ENCODE data around the gene DLGAP4. TPM values are rescaled to one million over a fixed set of nuclear protein-coding genes. Genes with fewer than 3 reads are reported as not detected.

DLGAP4 gene
- total and polyA plus RNA-seq, 9 of the 15 experiments (the other 6 are each of a cell fraction or from before 2014, with no cell fraction given): 0.31 to 34.1 (median 4.5) TPM

DNA sequence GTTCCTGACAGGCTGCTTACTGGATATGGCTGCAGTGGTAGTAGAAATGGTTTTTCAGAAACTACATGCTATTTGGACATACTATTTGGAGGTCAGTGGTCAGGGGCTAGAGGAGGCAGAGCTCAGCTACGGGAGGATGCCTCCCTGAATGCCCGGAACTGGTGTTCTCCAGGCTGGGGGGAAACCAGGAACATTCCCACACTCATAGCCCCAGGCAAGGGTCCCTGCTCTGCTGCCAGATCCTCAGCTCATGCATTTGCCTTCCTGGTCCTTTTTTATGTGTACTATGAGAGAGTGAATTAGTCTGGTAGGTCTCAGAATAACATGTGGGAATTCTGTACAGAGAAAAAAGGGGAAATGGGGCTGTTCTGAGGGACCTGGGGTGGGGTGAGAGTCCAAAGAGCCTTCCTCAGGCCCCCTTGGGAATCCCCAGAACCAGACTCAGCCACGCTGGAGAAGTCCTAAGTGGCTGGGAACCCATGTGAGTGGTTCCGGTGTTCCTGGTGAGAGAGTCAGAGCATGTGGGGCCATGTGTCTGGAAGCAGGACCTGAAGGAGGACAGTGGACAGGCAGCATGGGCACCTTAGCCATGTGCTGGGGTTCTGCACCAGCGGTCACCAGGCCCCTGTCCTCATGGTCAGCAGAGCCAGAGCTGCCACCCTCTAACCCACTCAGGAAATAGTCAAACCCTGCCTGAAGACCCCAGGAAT is 177.2 kb downstream of the DLGAP4 start:
- H3K9me1 ChIP-seq (ENCODE audit: control insufficient read depth, insufficient read depth, low read length): peaks cover 3% of the 10 kb centered on the region
- peaks cover 3% of the 10 kb centered on the region; the same call in 2 of the 3 replicates for H3K79me2 ChIP-seq (ENCODE audit: control insufficient read depth, insufficient read depth, low read length)
- DNase-seq (ENCODE audit: extremely low read depth in 1 of 4, low spot score in 3 of 4) (no peak), FAIRE-seq (no peak), ATAC-seq (no peak)
- intact Hi-C loops (cut with micrococcal nuclease): no loop called here
- BruUV-seq (replicated peaks): no TSS peak
- no peaks in the 10 kb centered on the region for H3K36me3 ChIP-seq (ENCODE audit: control insufficient read depth, insufficient read depth, low read length)
- TF ChIP-seq, protein P1, sequence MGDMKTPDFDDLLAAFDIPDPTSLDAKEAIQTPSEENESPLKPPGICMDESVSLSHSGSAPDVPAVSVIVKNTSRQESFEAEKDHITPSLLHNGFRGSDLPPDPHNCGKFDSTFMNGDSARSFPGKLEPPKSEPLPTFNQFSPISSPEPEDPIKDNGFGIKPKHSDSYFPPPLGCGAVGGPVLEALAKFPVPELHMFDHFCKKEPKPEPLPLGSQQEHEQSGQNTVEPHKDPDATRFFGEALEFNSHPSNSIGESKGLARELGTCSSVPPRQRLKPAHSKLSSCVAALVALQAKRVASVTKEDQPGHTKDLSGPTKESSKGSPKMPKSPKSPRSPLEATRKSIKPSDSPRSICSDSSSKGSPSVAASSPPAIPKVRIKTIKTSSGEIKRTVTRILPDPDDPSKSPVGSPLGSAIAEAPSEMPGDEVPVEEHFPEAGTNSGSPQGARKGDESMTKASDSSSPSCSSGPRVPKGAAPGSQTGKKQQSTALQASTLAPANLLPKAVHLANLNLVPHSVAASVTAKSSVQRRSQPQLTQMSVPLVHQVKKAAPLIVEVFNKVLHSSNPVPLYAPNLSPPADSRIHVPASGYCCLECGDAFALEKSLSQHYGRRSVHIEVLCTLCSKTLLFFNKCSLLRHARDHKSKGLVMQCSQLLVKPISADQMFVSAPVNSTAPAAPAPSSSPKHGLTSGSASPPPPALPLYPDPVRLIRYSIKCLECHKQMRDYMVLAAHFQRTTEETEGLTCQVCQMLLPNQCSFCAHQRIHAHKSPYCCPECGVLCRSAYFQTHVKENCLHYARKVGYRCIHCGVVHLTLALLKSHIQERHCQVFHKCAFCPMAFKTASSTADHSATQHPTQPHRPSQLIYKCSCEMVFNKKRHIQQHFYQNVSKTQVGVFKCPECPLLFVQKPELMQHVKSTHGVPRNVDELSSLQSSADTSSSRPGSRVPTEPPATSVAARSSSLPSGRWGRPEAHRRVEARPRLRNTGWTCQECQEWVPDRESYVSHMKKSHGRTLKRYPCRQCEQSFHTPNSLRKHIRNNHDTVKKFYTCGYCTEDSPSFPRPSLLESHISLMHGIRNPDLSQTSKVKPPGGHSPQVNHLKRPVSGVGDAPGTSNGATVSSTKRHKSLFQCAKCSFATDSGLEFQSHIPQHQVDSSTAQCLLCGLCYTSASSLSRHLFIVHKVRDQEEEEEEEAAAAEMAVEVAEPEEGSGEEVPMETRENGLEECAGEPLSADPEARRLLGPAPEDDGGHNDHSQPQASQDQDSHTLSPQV (IDR thresholded peaks at IDR 0.05): no peak
- TF ChIP-seq ZNF584 (CRISPR knock-in tag; IDR thresholded peaks at IDR 0.05; ENCODE audit: low read depth): no peak
- no peak for TF ChIP-seq ZNF79 (CRISPR knock-in tag; IDR thresholded peaks at IDR 0.05; ENCODE audit: low read depth)
- no peak for TF ChIP-seq KDM2B (CRISPR knock-in tag; IDR thresholded peaks at IDR 0.05)
- TF ChIP-seq ZNF589 (CRISPR knock-in tag; IDR thresholded peaks at IDR 0.05; ENCODE audit: low read depth): no peak
- no peaks in the 10 kb centered on the region for H3K27me3 ChIP-seq (ENCODE audit: control insufficient read depth in 2 of 2, insufficient read depth in 2 of 2, low read length in 2 of 2)
- no peaks in the 10 kb centered on the region for H3K9me3 ChIP-seq (replicated peaks; ENCODE audit: control insufficient read depth, insufficient read depth, low read depth, low read length)
- no peak overlapping the region for H3K4me2 ChIP-seq (ENCODE audit: insufficient read depth, low read length)
- H3K27ac ChIP-seq (ENCODE audit: extremely low read depth, low read depth, low read length): no peak overlapping the region
- in situ Hi-C loops (cut with MboI): no loop called here
- H3K4me1 ChIP-seq (replicated peaks in 1 of 2; ENCODE audit: control insufficient read depth in 2 of 2, insufficient read depth in 2 of 2, low read length in 2 of 2): no peaks in the 10 kb centered on the region; a peak in 1 of 5 replicates
- H2AFZ ChIP-seq (ENCODE audit: low read depth, low read length): no peak overlapping the region
- 71% methylated on average over 5 of the region's 5 CpGs for WGBS (ENCODE audit: insufficient coverage, low coverage, missing lambda C conversion rate)
- no peak overlapping the region for H3K4me3 ChIP-seq
- peak overlapping the region in 1 of 2 experiments; percentile 63; a peak in 2 of 4 replicates for H3K9ac ChIP-seq (ENCODE audit: insufficient read depth in 1 of 2, low read depth in 2 of 2, low read length in 2 of 2)
- ChIA-PET POLR2A (interaction anchor here (0.6 kb wide), 1 partner anchor 367 kb away, joined by 3 read pairs; no protein-coding TSS in a partner anchor), CTCF (ENCODE audit: low intra/inter-chr PET ratio) (no interaction called here)
- H4K20me1 ChIP-seq (replicated peaks; ENCODE audit: control insufficient read depth, insufficient read depth, low read length): peaks cover 7% of the 10 kb centered on the region

Measured in K562 (cell line).